ENCODE data around the gene ZNF614.
"Not testable (repeated sequence)": the region's sequence is repeated elsewhere in the genome, so short reads cannot be mapped to it uniquely, and the experiment has no call there.

Gene ZNF614

DNA sequence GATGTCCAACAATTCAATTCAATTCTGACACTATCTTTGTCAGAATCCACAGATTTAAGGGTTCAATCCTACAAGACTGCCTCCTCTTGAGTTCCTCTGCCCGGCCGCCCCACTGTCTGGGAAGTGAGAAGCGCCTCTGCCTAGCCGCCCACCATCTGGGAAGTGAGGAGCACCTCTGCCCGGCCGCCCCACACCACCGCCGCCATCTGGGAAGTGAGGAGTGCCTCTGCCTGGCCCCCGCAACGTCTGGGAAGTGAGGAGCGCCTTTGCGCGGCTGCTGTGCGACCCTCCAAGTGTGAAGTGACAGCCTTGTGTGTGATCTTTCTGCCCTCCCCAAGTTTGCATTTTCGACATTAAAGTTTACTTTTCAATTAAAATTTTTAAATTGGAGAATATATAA is 6.0 kb downstream of the ZNF614 start:
- Histone ChIP-seq H3K4me1 (ENCODE audit: insufficient read depth, low read length) (no peaks in the 10 kb centered on the region), H3K36me3 (ENCODE audit: insufficient read depth, low read length) (peaks cover 35% of the 10 kb centered on the region; the same call in 1 of the 2 replicates), H3K9me3 (ENCODE audit: control insufficient read depth, insufficient read depth, low read length) (no peaks in the 10 kb centered on the region; the same call in 1 of the 2 replicates), H3K9ac (ENCODE audit: low read depth, low read length) (no peak overlapping the region)

GRCh38 chr19:52020506-52020905 is 7.7 kb downstream of the ZNF614 start:
- peaks cover 45% of the 10 kb centered on the region; the same call in 1 of the 2 replicates for H3K36me3 ChIP-seq (ENCODE audit: insufficient read depth, low read length)
- no peak overlapping the region for H3K9ac ChIP-seq (ENCODE audit: low read depth, low read length)
- H3K9me3 ChIP-seq (ENCODE audit: control insufficient read depth, insufficient read depth, low read length), result peaks cover 7% of the 10 kb centered on the region
- no peaks in the 10 kb centered on the region for H3K4me1 ChIP-seq (ENCODE audit: insufficient read depth, low read length)

DNA sequence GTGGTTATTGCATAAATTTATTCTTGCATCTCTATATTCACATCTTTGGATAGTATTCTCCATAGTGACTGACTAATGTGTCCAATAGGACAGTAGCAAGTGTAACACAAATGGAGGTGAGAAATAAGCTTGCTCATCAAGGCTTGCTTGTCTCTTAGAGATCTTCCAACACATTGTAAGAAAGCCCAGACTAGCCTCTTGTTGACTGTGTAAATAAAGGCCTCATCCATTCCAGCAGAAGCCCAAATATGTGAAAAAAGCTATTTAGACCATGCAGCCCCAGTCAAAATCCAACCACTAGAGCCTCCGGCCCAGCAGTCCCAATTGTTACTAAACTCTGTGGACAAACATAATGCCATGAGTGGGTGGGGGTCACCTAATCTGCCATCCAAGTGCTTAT is 17.5 kb downstream of the ZNF614 start:
- Histone ChIP-seq H3K4me1 (ENCODE audit: insufficient read depth, low read length) (no peaks in the 10 kb centered on the region), H3K36me3 (ENCODE audit: insufficient read depth, low read length) (no peaks in the 10 kb centered on the region), H3K9ac (ENCODE audit: low read depth, low read length) (no peak overlapping the region), H3K9me3 (ENCODE audit: control insufficient read depth, insufficient read depth, low read length) (no peaks in the 10 kb centered on the region)

DNA sequence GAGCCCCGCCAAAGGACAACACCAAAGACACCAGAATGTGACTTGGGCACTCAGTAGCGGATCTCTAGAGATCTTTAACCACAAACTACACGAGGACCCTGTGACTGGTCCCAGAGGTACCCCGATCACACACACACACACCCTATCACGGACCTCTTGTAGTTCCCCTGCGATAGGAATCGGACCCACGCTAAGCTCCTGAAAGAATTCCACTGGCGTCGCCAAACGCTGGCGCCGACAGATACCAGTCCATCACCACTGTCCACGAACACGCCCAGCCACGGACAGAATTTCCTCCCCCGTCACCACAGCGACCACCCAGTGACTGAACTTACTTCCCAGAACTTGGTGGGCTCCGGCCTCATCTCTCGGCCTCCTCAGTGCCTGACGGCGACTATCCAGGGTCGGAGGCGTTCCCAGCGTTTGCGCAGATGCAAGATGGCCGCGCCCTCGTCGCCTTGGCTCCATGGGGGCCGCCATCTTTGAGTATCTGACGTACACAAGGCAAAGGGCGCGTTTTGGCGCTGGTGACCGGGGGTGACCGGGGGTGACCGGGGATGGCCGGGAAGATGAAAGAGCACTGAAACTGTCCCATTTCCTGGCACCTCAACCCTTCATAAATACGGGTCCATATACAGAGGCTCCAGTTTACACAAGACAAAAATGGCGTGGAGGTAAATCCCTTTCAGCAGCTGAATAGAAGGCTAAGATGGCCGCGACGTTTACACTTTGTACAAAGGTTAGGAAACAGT is 20.2 kb downstream of the ZNF614 start, which contains the start of gene ZNF615:
Gene ZNF615 (minus strand): TSS at position 406 of the 752 bp plus-strand sequence. CDS start 4,500 bp downstream, outside the sequence.
- Histone ChIP-seq H3K9me3 (ENCODE audit: control insufficient read depth, insufficient read depth, low read length) (no peaks in the 10 kb centered on the region; the same call in 1 of the 2 replicates), H3K9ac (ENCODE audit: low read depth, low read length) (peak within 1 kb of the TSS; percentile 96), H3K4me1 (ENCODE audit: insufficient read depth, low read length) (no peaks in the 10 kb centered on the region), H3K36me3 (ENCODE audit: insufficient read depth, low read length) (0 out of 2 replicates have a peak, but pooled peaks cover 3% of the 10 kb centered on the region)

- peak overlapping the region; percentile 96 for H3K9ac ChIP-seq (ENCODE audit: low read depth, low read length)
- no peaks in the 10 kb centered on the region for H3K4me1 ChIP-seq (ENCODE audit: insufficient read depth, low read length)
- 0 out of 2 replicates have a peak, but pooled peaks cover 3% of the 10 kb centered on the region for H3K36me3 ChIP-seq (ENCODE audit: insufficient read depth, low read length)
- no peaks in the 10 kb centered on the region; the same call in 1 of the 2 replicates for H3K9me3 ChIP-seq (ENCODE audit: control insufficient read depth, insufficient read depth, low read length)
Measured at GRCh38 chr19:52007451-52007805, 20.8 kb downstream of the ZNF614 start.

DNA sequence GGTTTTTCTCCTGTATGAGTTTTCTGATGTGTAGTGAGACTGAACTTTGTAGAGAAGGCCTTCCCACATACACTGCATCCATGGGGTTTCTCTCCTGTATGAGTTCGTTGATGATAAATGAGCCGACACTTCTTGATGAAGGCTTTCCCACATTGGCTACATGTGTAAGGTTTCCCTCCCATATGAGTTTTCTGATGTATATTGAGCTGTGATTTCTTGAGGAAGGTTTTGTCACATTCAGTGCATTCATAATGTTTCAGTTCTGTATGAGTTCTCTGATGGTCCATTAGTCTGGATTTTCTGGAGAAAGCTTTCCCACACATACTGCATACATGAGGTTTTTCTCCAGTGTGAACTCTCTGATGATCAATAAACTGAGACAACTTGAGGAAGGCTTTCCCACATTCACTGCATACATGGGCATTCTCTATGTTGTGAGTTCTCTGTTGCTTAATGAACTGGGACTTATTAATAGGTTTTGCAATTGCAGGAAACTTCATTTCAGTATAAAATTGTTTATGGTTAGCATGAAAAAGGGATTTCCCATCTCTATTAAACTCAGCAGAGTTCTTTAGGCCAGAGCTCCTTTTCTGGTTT is 34.0 kb downstream of the ZNF614 start:
- H3K4me1 ChIP-seq (ENCODE audit: insufficient read depth, low read length), result no peaks in the 10 kb centered on the region
- peaks cover 21% of the 10 kb centered on the region; the same call in 1 of the 2 replicates for H3K36me3 ChIP-seq (ENCODE audit: insufficient read depth, low read length)
- no peak overlapping the region for H3K9ac ChIP-seq (ENCODE audit: low read depth, low read length)
- H3K9me3 ChIP-seq (ENCODE audit: control insufficient read depth, insufficient read depth, low read length), result peaks cover 39% of the 10 kb centered on the region

- Histone ChIP-seq H3K9me3 (ENCODE audit: control insufficient read depth, insufficient read depth, low read length) (peaks cover 43% of the 10 kb centered on the region), H3K9ac (ENCODE audit: low read depth, low read length) (no peak overlapping the region), H3K36me3 (ENCODE audit: insufficient read depth, low read length) (peaks cover 21% of the 10 kb centered on the region; the same call in 1 of the 2 replicates), H3K4me1 (ENCODE audit: insufficient read depth, low read length) (no peaks in the 10 kb centered on the region)
Measured at GRCh38 chr19:51993422-51993821, 34.8 kb downstream of the ZNF614 start.

DNA sequence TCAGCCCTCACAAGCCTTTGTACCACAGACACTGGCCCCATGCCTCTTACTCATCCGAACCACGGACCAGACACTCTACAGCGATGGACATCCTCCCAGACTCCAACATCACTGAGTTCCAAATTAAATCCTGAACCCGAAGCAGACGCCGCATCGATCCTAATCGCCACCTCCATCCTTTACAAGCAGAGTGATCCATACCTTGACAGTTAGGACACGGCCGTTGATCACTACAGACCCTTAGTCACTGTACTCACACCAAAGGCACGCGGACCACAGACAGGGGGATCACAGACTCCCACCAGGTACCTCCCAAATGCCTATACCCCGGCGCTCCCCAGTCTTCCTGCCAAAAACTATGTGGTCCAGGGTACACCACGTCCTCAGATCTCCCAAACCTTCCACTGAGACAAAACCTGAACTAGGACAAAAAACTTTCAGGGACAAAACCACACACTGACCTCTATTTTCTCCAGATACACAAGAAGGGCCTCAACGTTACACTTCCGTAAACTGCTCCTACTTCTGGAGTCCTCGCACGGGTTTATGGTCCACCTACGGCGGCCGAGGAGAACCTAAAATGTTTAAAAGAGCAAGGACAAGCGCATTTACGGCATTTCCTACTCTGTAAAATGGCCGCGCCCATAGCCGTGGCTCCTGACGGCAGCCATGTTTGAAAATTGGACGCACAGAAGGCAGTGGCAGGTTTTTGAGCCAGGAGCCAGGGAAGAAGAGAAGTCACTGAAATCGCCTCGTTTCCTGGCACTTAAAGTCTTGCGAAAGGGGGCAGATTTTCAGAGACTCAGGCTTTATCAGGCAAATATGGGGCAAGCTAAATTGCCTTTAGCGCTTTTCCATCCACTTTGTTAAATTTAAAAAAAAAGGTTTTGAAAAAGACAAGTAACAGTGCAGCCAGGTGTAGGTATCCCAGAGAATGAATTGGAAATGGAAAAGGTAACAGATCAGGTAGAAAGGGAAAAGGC is 41.6 kb downstream of the ZNF614 start, which contains the start of gene ZNF350:
Gene ZNF350 (minus strand): TSS at position 532 of the 983 bp plus-strand sequence. CDS start 12,480 bp downstream, outside the sequence.
- Histone ChIP-seq H3K4me1 (ENCODE audit: insufficient read depth, low read length) (no peaks in the 10 kb centered on the region), H3K36me3 (ENCODE audit: insufficient read depth, low read length) (no peaks in the 10 kb centered on the region), H3K9ac (ENCODE audit: low read depth, low read length) (peak within 1 kb of the TSS; percentile 66), H3K9me3 (ENCODE audit: control insufficient read depth, insufficient read depth, low read length) (peaks cover 14% of the 10 kb centered on the region)

DNA sequence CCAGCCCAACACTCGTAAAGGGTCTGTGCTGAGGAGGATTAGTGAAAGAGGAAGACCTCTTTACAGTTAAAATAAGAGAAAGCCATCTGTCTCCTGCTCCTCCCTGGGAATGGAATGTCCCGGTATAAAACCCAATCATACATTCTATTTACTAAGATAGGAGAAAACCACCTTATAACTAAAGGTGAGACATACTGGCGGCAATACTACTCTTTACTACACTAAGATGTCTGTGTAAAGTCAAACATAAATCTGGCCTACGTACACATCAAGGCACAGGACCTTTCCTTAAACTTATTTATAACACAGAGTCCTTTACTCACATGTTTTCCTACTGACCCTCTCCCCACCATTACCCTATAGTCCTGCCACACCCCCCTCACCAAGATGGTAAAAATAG is 44.8 kb downstream of the ZNF614 start:
- peaks cover 18% of the 10 kb centered on the region for H3K9me3 ChIP-seq (ENCODE audit: control insufficient read depth, insufficient read depth, low read length)
- no peaks in the 10 kb centered on the region for H3K4me1 ChIP-seq (ENCODE audit: insufficient read depth, low read length)
- no peaks in the 10 kb centered on the region; the same call in 1 of the 2 replicates for H3K36me3 ChIP-seq (ENCODE audit: insufficient read depth, low read length)
- no peak overlapping the region for H3K9ac ChIP-seq (ENCODE audit: low read depth, low read length)

DNA sequence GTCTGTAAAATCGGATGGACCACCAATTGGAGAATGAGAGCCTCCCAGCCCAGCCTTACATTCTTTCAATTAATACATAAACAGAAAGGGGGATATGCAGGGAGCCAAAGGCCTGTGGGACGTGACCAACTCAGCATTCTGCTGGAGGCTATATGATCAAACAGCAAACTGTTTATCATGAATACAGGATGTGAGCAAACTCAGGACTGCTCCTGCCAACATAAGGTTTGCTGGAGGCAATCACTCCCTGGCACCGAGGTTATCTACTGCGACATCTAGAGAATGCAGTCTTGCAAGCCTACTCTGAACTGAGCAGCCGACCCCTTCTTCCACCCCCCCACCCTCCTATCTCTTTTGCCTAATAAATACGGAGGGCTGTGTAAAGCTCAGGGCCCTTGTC is 47.3 kb downstream of the ZNF614 start:
- not testable (repeated sequence) for H3K9ac ChIP-seq (ENCODE audit: low read depth, low read length); H3K4me1 ChIP-seq (ENCODE audit: insufficient read depth, low read length); H3K36me3 ChIP-seq (ENCODE audit: insufficient read depth, low read length)
- peaks cover 14% of the 10 kb centered on the region for H3K9me3 ChIP-seq (ENCODE audit: control insufficient read depth, insufficient read depth, low read length)

- no peaks in the 10 kb centered on the region for H3K4me1 ChIP-seq (ENCODE audit: insufficient read depth, low read length)
- H3K36me3 ChIP-seq (ENCODE audit: insufficient read depth, low read length), result no peaks in the 10 kb centered on the region; the same call in 1 of the 2 replicates
- no peak overlapping the region for H3K9ac ChIP-seq (ENCODE audit: low read depth, low read length)
- peaks cover 18% of the 10 kb centered on the region for H3K9me3 ChIP-seq (ENCODE audit: control insufficient read depth, insufficient read depth, low read length)
Measured at GRCh38 chr19:51980116-51980736, 48.0 kb downstream of the ZNF614 start.

DNA sequence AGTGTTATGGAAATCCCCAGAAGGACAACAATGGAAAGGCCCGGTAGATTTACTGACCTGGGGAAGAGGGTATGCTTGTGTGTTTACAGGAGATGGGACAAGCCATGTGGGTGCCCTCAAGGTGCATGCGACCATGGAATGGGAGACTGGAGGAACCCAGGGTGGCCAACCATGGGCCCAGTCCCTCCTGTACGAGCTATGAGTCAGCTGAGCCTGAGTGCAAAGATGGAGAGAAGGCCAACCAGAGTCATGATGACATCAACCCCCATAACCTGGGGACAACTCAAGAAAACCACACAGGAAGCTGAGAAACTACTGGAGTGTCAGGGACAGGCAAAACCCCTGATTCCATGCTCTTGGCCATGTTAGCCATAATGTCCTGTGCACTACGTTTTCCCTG is 49.3 kb downstream of the ZNF614 start:
- Histone ChIP-seq H3K9me3 (ENCODE audit: control insufficient read depth, insufficient read depth, low read length) (peaks cover 20% of the 10 kb centered on the region), H3K4me1 (ENCODE audit: insufficient read depth, low read length) (no peaks in the 10 kb centered on the region), H3K9ac (ENCODE audit: low read depth, low read length) (no peak overlapping the region), H3K36me3 (ENCODE audit: insufficient read depth, low read length) (no peaks in the 10 kb centered on the region; the same call in none of the 2 replicates)

GRCh38 chr19:51977346-51977745 is 50.8 kb downstream of the ZNF614 start:
- H3K9ac ChIP-seq (ENCODE audit: low read depth, low read length), result no peak overlapping the region
- H3K36me3 ChIP-seq (ENCODE audit: insufficient read depth, low read length), result peaks cover 3% of the 10 kb centered on the region
- H3K4me1 ChIP-seq (ENCODE audit: insufficient read depth, low read length), result no peaks in the 10 kb centered on the region
- H3K9me3 ChIP-seq (ENCODE audit: control insufficient read depth, insufficient read depth, low read length), result peaks cover 28% of the 10 kb centered on the region
